Muscle layer of colon (tissue), 2 donors: ENCODE data around the gene ARID3A.

Experiments used
- H3K27ac ChIP-seq: one replicate; pipeline ENCODE4 v1.7.0; 2013; ENCODE audit warnings: low read depth, mild to moderate bottlenecking, low read length, moderate library complexity
- H3K27me3 ChIP-seq, 2 donors: one replicate each; pipeline ENCODE4 v1.7.0; 2013; ENCODE audit warnings: low read length in 2 of 2, mild to moderate bottlenecking in 2 of 2; ENCODE audit not compliant: insufficient read depth in 2 of 2, control insufficient read depth in 1 of 2
- H3K36me3 ChIP-seq: one replicate; pipeline ENCODE4 v1.7.0; 2013; ENCODE audit warnings: mild to moderate bottlenecking, low read length; ENCODE audit not compliant: insufficient read depth
- H3K4me1 ChIP-seq: one replicate; pipeline ENCODE4 v1.7.0; 2013; ENCODE audit warnings: mild to moderate bottlenecking, low read length; ENCODE audit not compliant: insufficient read depth
- H3K4me3 ChIP-seq, 2 donors: one replicate each; pipeline ENCODE4 v1.7.0; 2013; ENCODE audit warnings: low read length in 2 of 2, low read depth in 1 of 2, mild to moderate bottlenecking in 1 of 2, moderate library complexity in 1 of 2
- H3K9ac ChIP-seq: one replicate; pipeline ENCODE4 v1.7.0; 2013; ENCODE audit warnings: low read length
- H3K9me3 ChIP-seq: one replicate; pipeline ENCODE4 v1.7.0; 2013; ENCODE audit warnings: mild to moderate bottlenecking, low read length
- donor health status: abdominal sarcoma.
- donor health status: Adenocarcinoma of cecum.

ARID3A gene

GRCh38 chr19:982567-983170 is 56.8 kb downstream of the ARID3A start:
- peaks cover 18% of the 10 kb centered on the region for H3K36me3 ChIP-seq
- H3K9me3 ChIP-seq = no peaks in the 10 kb centered on the region
- H3K4me3 ChIP-seq = peak overlapping the region in 1 of 2 donors; percentile 42
- peaks cover 11% of the 10 kb centered on the region for H3K4me1 ChIP-seq
- no peaks in the 10 kb centered on the region for H3K27me3 ChIP-seq
- H3K27ac ChIP-seq = peak overlapping the region; percentile 19
- H3K9ac ChIP-seq = no peak overlapping the region

- peak within 1 kb of the TSS; percentile 84 to 96 for H3K4me3 ChIP-seq
- peaks cover 11% of the 10 kb centered on the region for H3K4me1 ChIP-seq
- H3K9ac ChIP-seq = peak within 1 kb of the TSS; percentile 80
- H3K27ac ChIP-seq = peak within 1 kb of the TSS; percentile 93
- H3K27me3 ChIP-seq = no peaks in the 10 kb centered on the region
- no peaks in the 10 kb centered on the region for H3K9me3 ChIP-seq
- peaks cover 18% of the 10 kb centered on the region for H3K36me3 ChIP-seq
Measured at GRCh38 chr19:984165-984967, 58.5 kb downstream of the ARID3A start, which contains the start of gene WDR18. TSS of gene WDR18 (plus strand) at chr19:984345. CDS start at chr19:984354, 9 bp downstream.

GRCh38 chr19:986083-986482 is 60.2 kb downstream of the ARID3A start:
- Histone ChIP-seq H3K27ac (no peak overlapping the region), H3K9ac (no peak overlapping the region), H3K27me3 (no peaks in the 10 kb centered on the region), H3K4me1 (peaks cover 11% of the 10 kb centered on the region), H3K4me3 (no peak overlapping the region), H3K9me3 (no peaks in the 10 kb centered on the region), H3K36me3 (peaks cover 22% of the 10 kb centered on the region)

DNA sequence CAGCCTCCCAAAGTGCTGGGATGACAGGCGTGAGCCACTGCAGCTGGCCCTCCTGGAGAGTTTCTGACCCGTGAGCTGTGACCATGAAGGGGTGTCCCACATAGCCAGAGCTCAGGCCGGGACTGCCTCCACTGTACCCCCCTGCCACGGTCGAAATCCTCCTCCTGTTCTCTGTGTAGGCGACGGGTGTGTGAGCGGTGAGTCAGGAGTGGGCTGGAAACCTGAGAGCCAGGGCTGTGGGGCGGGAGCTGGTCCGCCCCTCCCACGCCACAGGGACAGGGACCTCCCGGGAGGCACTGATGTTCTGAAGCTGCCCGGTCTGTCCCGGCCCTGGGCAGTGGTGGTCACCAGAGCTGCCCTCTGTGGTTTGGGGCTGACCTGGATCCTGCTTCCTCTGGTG is 62.2 kb downstream of the ARID3A start:
- Histone ChIP-seq H3K27me3 (no peaks in the 10 kb centered on the region), H3K9ac (no peak overlapping the region), H3K36me3 (peaks cover 25% of the 10 kb centered on the region), H3K27ac (no peak overlapping the region), H3K4me1 (peaks cover 11% of the 10 kb centered on the region), H3K4me3 (no peak overlapping the region), H3K9me3 (no peaks in the 10 kb centered on the region)

DNA sequence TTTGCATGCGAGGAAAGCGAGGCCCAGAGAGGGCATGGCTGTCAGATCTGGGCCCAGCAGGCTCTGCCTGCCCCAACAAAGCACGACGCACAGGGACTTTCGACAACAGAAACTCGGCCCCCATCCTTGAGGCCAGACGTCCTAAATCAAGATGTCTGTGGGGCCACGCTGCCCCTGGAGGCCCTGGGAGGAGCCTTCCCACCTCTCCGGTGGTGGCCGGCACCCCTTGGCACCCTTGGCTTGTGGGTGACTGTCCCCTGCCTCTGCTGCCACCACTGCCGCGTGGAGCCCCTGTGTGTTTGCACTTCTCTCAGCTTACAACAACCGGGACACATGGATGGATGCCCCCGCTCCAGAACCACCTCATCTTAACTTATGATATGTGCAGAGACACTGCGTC is 62.7 kb downstream of the ARID3A start:
- H3K9me3 ChIP-seq = no peaks in the 10 kb centered on the region
- peaks cover 10% of the 10 kb centered on the region for H3K4me1 ChIP-seq
- peaks cover 29% of the 10 kb centered on the region for H3K36me3 ChIP-seq
- H3K27ac ChIP-seq = no peak overlapping the region
- H3K4me3 ChIP-seq = no peak overlapping the region
- no peaks in the 10 kb centered on the region for H3K27me3 ChIP-seq
- no peak overlapping the region for H3K9ac ChIP-seq

DNA sequence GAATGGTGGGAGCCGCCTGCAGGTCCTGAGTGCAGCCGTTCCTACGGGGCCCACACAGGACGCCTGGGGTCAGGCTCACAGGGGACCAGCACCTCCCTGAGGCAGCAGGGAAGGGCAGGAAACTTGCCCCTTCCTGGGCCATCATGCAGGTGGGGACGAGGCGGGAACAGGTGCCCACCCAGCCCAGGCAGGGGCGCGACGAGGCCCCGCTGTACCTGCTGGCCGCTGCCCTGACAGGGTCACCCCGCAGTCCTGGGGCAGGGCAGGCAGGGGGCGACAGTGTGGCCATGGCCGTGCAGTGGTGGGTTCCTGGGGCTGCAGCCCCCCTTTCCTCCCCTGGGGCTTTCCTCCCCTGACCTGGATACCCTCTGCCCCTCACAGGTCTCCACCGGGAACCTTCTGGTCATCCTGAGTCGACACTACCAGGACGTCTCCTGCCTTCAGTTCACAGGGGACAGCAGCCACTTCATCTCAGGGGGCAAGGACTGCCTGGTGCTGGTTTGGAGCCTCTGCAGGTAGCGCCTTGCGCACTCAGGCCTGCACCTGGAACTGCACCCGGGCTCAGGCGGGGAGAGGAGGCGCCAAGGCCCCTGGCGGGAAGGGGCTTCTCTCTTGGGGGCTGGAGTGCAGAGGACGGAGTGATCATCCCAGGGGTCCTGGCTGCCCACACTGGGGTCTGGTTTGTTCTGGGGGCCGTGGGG is 63.7 kb downstream of the ARID3A start:
- Histone ChIP-seq H3K27ac (no peak overlapping the region), H3K36me3 (peaks cover 34% of the 10 kb centered on the region), H3K9me3 (no peaks in the 10 kb centered on the region)

GRCh38 chr19:990119-990571 is 64.3 kb downstream of the ARID3A start:
- Histone ChIP-seq H3K4me3 (no peak overlapping the region), H3K27me3 (peaks cover 0 to 11% of the 10 kb centered on the region in 2 donors), H3K9me3 (no peaks in the 10 kb centered on the region), H3K4me1 (no peaks in the 10 kb centered on the region), H3K36me3 (peaks cover 34% of the 10 kb centered on the region), H3K27ac (no peak overlapping the region), H3K9ac (no peak overlapping the region)

More for the DNA sequence above, 63.7 kb downstream of the ARID3A start:
- H3K4me3 ChIP-seq = no peak overlapping the region
- H3K9ac ChIP-seq = no peak overlapping the region
- peaks cover 0 to 5% of the 10 kb centered on the region in 2 donors for H3K27me3 ChIP-seq
- peaks cover 5% of the 10 kb centered on the region for H3K4me1 ChIP-seq

- Histone ChIP-seq H3K4me1 (no peaks in the 10 kb centered on the region), H3K9me3 (no peaks in the 10 kb centered on the region), H3K27me3 (peaks cover 4 to 17% of the 10 kb centered on the region in 2 donors), H3K36me3 (peaks cover 32% of the 10 kb centered on the region), H3K27ac (no peak overlapping the region), H3K9ac (no peak overlapping the region), H3K4me3 (no peak overlapping the region)
Measured at GRCh38 chr19:990746-991145, 64.9 kb downstream of the ARID3A start.

DNA sequence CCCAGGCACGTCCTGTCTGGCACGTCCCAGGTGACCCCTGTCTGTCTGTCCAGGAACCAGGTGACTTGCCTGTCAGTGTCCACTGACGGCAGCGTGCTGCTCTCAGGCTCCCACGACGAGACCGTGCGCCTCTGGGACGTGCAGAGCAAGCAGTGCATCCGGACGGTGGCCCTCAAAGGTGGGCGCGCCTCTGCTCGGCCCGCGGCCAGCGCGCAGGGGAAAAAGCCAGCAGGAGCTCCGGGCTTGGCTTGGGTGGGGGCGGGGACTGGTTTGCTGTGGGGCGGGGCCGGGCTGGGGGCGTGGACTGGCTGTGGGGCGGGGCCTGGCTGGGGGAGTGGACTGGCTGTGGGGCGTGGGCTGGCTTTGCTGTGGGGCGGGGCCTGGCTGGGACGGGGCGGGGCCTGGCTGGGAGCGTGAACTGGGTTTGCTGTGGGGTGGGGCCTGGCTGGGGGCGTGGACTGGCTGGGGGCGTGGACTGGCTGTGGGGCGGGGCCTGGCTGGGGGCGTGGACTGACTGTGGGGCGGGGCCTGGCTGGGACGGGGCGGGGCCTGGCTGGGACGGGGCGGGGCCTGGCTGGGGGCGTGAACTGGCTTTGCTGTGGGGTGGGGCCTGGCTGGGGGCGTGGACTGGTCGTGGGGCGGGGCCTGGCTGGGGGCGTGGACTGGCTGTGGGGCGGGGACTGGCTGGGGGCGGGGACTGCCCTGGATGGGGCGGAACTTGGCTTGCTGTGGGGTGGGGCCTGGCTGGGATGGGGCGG is 65.5 kb downstream of the ARID3A start:
- no peak overlapping the region for H3K9ac ChIP-seq
- H3K4me1 ChIP-seq = no peaks in the 10 kb centered on the region
- no peak overlapping the region for H3K4me3 ChIP-seq
- H3K9me3 ChIP-seq = no peaks in the 10 kb centered on the region
- H3K27me3 ChIP-seq = peaks cover 9 to 23% of the 10 kb centered on the region in 2 donors
- H3K27ac ChIP-seq = no peak overlapping the region
- H3K36me3 ChIP-seq = peaks cover 29% of the 10 kb centered on the region

DNA sequence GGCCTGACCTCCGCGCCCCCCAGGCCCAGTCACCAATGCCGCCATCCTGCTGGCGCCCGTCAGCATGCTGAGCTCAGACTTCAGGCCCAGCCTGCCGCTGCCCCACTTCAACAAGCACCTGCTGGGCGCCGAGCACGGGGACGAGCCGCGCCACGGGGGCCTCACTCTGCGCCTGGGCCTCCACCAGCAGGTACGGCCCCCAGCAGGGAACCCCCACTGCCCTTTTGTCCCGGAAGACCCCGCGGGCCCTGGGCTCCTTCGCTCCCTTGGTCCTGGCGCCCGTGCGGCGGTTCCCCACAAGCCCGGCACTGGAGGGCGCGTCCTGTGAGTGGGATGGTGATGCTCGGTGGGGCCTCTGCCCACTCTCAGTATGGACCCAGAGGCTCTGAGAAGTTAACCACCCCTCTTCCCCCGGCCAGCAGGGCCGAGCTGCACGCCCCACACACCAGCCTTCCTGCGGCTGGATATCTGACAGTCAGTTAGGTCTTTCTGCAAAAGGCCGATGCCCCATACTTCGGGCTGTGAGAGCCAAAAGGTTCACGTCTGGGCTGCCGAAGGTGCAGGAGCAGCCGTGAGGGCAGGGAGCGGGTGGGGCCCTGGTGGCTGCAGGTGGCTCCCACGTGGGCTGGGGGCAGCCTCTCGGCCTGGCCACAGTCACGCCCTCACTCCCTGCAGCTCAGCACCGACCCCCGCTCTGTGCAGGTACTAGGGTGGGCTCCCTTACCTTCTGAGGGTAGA is 66.3 kb downstream of the ARID3A start:
- Histone ChIP-seq H3K27ac (no peak overlapping the region), H3K36me3 (peaks cover 21% of the 10 kb centered on the region), H3K9me3 (no peaks in the 10 kb centered on the region), H3K27me3 (peaks cover 9 to 31% of the 10 kb centered on the region in 2 donors), H3K4me3 (no peak overlapping the region), H3K9ac (no peak overlapping the region), H3K4me1 (no peaks in the 10 kb centered on the region)
